Renal cortical epithelial cell (primary cell): ENCODE results near the gene APBB2. TPM values are rescaled to one million over a fixed set of nuclear protein-coding genes. Genes with fewer than 3 reads are reported as not detected.
A peak's percentile ranks its signal among the peaks of the same experiment; 100 is the strongest.
"Not testable (repeated sequence)": the region's sequence is repeated elsewhere in the genome, so short reads cannot be mapped to it uniquely, and the experiment has no call there.

Experiments used
- DNase-seq: peaks from one replicate; pipeline ENCODE4 v3.0.0-alpha.2; 2011; ENCODE audit warnings: low read depth
- total RNA-seq: library from RNA; depleted of rRNA; stranded (reverse); fragments of >200 nt; gene quantifications from 2 replicates; pipeline ENCODE4 v1.2.3, GENCODE V29; 2014

The APBB2 gene
- total RNA-seq, 1 donor from 2014 or later, result 144 TPM

DNA sequence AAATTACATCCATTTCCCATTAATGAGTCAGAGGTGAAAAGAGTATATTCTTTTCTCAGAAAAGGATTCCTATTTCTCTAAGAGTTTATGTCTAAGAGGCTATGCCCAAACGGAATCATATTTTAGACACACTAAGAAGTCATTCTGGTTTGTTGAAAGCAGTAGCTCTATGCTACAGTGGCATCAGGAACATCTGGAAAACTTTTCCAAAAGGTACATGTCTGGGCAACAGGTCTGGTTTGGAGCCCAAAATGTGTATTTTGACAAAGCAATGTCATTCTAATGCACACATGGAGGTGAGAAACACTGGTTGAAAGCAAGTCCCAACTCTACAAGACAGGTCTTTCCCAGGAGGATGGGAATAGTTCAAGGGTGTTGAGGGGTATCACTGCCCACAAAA lies 56.1 kb downstream of the APBB2 start:
- DNase-seq, result no peak

- DNase-seq, result no peak
Observed at GRCh38 chr4:41157009-41157408, 57.3 kb downstream of the APBB2 start.

GRCh38 chr4:41156574-41156973 lies 57.8 kb downstream of the APBB2 start:
- DNase-seq, result no peak

DNA sequence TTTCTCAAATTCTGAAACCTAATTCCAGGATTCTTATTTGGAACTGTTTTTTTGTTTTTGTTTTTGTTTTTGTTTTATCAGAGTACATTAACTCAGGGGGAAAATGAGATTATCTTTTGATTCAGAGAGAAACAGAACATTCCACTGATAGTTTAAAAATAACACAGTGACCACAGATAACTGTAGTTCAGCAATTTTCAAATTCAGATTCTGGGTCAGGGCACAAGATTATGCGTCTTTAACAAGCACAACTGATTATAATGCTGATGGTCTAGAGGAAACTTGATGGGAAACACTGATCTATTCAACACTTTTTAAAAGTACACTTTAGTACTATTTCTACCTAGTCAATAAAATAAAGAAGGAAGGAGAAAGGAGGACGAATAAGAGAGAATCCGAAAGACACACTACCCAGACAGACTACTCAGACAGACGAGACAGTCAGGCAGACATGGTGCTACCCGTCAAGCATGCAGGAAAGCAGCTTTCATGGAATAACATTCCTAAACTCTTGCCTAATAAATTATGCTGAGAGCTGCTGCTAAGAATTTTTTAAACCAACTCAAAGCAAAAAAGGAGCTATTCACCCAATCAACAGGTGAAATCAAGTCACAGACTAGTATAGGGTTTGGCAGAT lies 59.0 kb downstream of the APBB2 start:
- peak; percentile 83 for DNase-seq

GRCh38 chr4:41154814-41155177 lies 59.5 kb downstream of the APBB2 start:
- DNase-seq, result peak; percentile 78

- peak; percentile 61 for DNase-seq
Observed at GRCh38 chr4:41154010-41154813, 60.1 kb downstream of the APBB2 start.

GRCh38 chr4:41150401-41150800 lies 63.9 kb downstream of the APBB2 start:
- no peak for DNase-seq

GRCh38 chr4:41149568-41149967 lies 64.8 kb downstream of the APBB2 start:
- not testable (repeated sequence) for DNase-seq

DNA sequence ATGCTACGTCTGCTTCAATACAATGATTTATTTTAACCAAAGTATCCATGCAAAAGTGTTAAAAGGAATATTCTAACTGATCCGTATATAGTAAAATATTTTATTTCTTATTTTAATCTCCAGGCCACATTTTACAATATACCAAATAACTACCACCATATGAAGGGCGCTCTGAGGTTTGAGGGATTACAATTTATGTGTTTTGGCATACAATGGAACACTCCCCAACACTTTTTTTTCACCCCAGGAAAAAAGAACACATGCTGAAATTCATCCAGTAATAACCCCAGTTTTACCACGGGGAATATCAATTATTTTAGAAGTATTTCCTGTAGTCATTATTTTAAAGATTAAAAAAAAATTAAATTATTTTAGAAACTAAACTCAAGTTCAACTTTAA lies 65.4 kb downstream of the APBB2 start:
- DNase-seq, result no peak

- DNase-seq, result no peak
Observed at GRCh38 chr4:41148292-41148691, 66.0 kb downstream of the APBB2 start.

- not testable (repeated sequence) for DNase-seq
Observed at GRCh38 chr4:41147570-41147969, 66.8 kb downstream of the APBB2 start.

GRCh38 chr4:41146716-41147506 lies 67.4 kb downstream of the APBB2 start:
- peak; percentile 88 for DNase-seq

- DNase-seq, result no peak
Observed at GRCh38 chr4:41146196-41146595, 68.1 kb downstream of the APBB2 start.

GRCh38 chr4:41145571-41146078 lies 68.7 kb downstream of the APBB2 start:
- DNase-seq, result peak; percentile 75

DNA sequence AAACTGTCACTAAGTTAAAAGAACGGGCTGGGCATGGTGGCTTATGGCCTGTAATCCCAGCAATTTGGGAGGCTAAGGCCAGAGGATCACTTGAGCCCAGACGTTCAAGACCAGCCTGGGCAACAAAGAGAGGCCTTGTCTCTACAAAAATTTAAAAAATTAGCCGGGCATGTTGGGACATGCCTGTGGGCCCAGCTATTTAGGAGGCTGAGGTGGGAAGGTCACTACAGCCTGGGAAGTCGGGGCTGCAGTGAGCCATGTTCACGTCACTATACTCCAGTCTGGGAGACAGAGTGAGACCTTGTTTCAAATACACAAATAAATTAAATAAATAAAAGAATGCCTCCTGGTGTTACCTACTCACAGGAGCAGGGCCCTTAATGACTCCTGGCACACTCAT lies 69.5 kb downstream of the APBB2 start:
- DNase-seq, result peak; percentile 45

GRCh38 chr4:41144040-41144379 lies 70.3 kb downstream of the APBB2 start:
- no peak for DNase-seq

DNA sequence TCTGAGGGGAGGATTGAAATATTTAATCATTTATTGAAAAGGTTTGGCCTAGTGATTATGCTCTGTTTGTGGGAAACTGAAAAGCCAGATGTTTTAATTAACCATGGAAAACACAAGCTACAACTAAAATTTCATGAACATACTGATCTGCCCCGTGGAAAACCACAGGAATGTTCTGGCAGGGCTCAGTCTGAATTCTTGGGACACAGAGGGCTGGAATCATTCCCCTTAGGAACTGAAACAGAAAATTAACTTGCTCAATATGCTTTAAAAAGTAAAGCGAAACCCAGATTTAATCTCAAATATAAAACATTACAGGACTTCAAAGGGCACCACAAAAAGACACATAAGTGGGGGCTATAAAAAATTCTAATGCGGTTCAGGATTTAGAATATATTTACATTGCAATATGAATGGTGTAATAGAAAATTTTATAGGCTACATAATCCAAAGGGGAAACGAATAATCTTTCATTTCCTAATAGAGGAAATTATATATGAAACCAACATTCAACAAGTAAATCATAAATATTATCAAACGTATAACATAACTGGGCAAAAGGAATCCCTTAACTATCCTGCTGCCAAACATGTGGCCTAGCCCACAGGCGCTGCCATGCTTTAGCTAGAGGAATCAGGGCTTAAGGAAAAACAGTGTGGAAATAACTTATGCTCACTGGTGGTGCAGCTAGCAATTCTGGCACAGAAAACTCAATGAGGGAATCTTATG lies 70.9 kb downstream of the APBB2 start:
- DNase-seq, result peak; percentile 97

- DNase-seq, result peak; percentile 90
Observed at GRCh38 chr4:41142376-41143310, 71.7 kb downstream of the APBB2 start.

- peak; percentile 84 for DNase-seq
Observed at GRCh38 chr4:41141900-41142299, 72.4 kb downstream of the APBB2 start.

DNA sequence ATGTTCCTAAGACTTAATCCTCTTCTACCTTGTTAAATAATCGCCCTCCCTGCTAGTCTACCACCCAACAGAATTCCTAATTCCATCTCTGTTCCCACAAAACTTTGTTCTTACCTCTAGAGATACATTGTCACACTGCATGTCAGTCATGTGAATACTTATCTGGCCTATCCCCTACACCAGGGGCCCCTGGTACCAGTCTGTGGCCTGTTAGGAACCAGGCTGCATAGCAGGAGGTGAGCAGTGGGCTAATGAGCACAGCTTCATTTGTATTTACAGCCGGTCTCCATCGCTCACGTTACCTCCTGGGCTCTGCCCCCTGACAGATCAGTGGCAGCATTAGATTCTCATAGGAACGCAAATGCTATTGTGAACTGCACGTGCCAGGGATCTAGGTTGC lies 73.9 kb downstream of the APBB2 start:
- no peak for DNase-seq

DNA sequence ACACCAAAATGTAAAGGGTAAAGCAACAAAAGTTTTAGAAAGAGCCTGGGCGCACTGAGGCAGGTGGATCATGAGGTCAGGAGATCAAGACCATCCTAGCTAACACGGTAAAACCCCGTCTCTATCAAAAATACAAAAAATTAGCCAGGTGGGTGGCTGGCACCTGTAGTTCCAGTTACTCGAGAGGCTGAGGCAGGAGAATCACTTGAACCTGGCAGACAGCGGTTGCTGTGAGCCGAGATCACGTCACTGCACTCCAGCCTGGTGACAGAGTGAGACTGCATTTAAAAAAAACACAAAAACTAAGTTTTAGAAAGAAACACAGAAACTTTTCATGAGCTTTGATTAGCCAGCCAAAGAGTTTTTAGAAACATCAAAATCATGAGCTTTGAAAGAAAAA lies 76.5 kb downstream of the APBB2 start:
- DNase-seq, result no peak
